Left lobe of liver (tissue), 2 donors: ENCODE results near the gene TACC2. TPM values are rescaled to one million over a fixed set of nuclear protein-coding genes. Genes with fewer than 3 reads are reported as not detected.

ENCODE experiments used
- ATAC-seq: fragments of 200-7000 bp; cut with Tn5 transposase; one replicate; pipeline ENCODE4 v1.9.1; 2020; ENCODE audit warnings: mild to moderate bottlenecking, moderate library complexity
- DNase-seq: peaks from one replicate; pipeline ENCODE4 v3.0.0-alpha.2; 2020; ENCODE audit warnings: low spot score
- total RNA-seq: library from RNA; stranded (reverse); gene quantifications from one replicate; pipeline ENCODE4 v1.2.1, GENCODE V29; 2021
- donor health status: DM: no; HTN: no; CAD: no; lungs with moderate emphysema.
- donor health status: DM: no; HTN: yes; CAD: no.

TACC2 gene
- total RNA-seq, 1 donor from 2014 or later: 21.5 TPM

- no peak for DNase-seq
- no peak for ATAC-seq
Measured at GRCh38 chr10:122113945-122114747, 125.2 kb downstream of the TACC2 start.

DNA sequence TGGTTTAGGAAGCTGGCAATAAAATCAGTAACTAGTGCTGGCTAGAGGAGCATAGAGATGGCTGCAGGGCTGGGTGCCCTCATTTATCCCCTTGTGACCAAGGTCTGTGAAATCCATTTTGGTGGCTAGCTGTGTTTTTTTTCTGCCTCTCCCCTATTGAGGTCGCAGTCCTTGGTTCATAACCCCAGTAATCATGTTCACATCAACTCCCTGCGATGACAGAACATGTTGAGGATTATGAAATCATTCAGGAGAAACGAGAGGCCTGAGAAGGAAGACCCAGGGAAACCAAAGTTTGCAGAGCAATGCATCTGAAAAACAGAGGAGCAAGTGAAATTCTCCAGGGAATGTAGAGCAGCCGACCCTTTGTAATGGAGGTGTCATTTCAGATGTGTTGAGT lies 126.9 kb downstream of the TACC2 start:
- ATAC-seq: no peak
- no peak for DNase-seq

DNA sequence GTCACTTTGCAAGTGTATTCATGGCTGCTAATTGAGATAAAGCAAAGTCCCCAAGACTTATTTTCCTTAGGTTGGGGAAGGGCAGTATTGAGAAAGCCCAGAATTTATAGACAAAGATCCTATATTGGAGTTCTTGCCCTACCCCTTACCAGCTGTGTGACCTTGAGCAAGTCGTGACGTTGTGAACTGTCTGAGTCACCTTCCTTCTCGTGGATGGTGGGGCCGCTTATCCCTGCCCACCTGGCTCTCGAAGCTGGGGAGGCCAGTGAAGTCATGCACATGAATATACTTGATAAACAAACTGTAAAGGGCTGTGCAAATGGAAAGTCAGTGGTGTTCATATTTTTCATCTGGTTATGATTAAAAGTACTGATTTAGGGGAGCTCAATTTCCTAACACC lies 127.4 kb downstream of the TACC2 start:
- DNase-seq: no peak
- no peak for ATAC-seq

DNA sequence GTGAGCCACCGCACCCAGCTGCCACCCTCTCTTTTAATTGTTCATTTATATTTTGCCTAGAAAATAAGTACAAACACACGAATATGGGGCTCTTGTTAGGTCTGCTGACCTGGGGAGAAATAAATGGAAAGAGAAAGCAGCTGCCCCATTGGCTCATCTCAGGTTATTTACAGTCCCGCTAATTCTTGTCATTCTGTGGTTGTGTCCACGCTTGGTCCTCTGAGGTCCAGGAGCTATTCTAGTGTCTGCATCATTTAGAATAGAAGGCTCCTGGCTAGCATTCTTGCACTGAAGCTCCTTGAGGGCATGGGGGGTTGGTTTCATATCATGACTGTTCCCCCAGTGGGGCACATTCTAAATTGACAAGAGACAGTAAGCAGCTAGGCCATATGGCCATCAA lies 128.5 kb downstream of the TACC2 start:
- no peak for DNase-seq
- ATAC-seq: no peak

DNA sequence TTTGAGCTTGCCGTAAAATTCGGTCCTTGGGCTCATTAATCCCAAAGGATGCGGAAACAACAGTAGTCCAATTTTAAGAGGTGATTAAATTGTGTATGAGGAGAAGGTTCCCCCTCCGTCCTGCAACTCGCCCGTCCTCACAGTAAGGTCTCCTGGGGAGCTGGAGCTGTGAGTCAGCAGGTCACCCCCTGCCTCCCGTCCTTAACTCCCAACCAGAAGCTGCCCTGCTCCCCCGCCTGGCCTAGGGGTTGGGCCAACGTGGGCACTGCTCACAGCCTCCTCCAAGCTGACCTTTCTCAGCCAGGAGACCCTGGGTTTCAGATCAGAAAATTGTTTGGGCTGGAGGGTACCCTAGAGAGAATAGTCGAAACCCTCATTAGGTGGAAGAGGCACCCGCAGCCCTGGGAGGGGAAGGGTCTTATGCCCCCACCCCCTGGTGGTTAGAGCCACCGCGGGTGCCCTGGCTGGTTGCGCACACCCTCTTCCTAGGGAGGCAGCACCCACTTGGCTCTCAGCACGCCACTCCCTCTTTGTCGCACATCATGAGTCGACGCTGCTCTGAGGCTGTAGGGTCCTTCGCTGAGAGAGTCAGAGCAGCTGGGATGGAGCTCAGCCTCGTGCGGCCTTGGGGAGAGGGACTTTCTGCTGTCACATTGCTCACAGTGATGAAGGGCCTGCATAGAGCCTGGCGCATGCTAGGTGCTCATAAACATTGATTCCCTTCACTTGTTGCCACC lies 131.2 kb downstream of the TACC2 start:
- ATAC-seq: no peak
- no peak for DNase-seq

GRCh38 chr10:122121059-122121458 lies 132.1 kb downstream of the TACC2 start:
- DNase-seq (no peak), ATAC-seq (peak; percentile 48)

GRCh38 chr10:122122493-122122892 lies 133.5 kb downstream of the TACC2 start:
- DNase-seq: no peak
- ATAC-seq: no peak

- no peak for ATAC-seq
- no peak for DNase-seq
Measured at GRCh38 chr10:122123186-122123585, 134.2 kb downstream of the TACC2 start.

DNA sequence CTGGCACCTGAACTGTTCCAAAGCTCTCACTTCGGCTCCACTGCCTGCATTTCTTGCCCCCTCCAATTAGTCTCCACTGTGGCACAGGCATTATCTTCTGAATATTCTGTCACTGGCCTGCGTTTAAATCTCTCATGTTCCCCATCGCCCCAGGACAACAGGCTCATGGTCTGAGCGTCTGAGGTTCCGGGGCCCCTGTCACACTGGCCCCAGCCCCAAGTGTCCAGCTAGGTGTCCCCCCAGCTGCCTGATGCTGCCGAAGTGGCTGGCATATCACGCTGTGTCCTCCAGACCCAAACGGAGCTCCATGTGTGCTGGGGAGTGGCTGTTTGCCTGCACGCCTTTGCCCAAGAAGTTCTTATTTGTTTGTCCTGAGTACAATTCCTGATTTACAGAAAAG lies 135.4 kb downstream of the TACC2 start:
- DNase-seq (no peak), ATAC-seq (no peak)

DNA sequence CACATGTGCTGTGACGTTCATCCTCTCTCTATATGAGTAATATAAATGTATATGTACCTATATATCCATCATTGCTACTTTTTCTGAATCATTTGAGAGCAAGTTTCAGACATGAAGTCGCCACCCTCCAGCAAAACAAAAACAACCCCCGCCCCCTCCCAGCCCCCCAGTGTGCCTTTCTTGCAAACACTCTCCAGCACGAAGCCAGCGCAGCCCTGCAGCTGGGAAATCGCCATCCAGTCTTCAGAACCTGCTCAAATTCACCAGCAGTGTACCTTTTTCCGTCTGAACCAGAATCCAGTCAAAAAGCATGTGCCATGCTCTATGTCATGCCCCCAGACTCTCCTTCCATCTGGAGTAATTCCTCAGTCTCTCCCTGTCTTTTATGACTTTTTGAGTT lies 135.8 kb downstream of the TACC2 start:
- DNase-seq (no peak), ATAC-seq (no peak)

DNA sequence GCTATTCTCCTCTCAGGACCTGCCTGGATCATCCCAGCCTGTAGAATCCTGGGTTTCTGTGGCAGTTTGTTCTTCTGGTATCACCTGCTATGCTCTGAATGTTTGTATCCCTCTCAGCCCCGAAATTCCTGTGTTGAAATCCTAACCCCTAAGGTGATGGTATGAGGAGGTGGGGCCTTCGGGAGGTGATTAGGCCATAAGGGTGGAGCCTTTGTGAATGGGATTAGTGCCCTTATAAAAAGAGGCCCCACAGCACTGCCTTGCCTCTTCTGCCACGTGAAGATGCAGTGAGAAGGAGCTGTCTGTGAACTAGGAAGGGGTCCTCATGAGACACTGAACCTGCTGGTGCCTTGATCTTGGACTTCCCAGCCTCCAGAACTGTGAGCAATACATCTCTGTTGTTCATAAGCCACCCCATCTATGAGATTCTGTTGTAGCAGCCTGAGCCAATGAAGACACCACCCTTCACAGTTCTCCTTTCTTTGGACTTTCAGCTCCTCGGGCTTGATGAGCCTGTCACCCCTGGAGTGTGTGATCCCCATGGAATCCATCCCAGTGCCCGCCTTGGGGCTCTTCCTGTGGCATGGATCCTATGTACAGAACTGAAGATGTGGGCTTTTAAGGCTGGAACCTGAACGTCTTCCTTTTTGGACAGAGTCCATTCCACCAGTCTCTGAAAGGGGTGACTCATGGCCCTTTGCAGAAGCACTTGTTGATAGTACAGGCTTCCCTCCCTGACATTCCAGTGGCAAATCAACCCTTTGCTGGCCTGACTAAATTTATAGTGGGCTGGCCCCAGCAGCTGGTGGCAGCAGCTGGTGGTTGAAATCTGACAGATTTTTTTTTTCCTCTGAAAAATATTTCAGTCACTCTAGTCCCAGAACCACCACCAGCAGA lies 138.0 kb downstream of the TACC2 start:
- ATAC-seq: no peak
- no peak for DNase-seq

DNA sequence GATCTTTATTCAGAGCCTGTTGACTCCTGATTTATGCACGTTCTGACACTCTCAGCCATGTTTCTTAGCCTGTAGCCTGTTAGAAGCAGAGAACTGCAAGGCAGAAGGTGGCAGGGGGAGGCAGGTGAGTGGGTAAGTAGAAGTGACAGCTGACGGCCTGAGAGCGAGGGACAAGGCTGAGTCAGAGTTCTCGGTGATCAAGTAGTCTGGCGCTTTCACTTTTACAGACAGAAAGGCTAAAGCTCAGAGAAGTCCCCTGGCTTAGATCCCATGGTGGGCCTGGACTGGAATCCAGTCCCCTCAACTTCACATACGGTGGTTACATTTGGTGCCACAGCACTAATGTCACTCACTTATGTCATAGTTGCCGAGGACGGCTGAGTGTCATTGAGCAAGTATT lies 139.0 kb downstream of the TACC2 start:
- DNase-seq (no peak), ATAC-seq (no peak)

DNA sequence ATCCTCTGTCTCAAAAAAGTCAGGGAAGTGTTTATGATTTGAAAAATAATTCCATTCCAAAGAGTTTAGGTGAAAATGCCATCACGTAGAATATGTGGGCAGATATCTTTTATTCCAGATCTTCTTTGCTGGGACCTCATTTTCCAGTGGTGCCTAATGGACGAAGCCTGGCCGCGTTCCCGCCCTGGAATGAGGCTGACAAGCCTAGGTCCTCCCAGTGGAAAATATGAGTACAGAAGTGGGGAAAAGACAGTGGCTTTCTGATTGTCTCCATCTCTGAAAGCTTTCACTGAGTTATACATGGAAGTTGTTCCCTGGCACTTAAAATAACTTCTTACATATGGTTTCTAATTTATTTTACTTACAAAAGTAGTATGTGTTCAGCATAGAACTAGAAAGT lies 139.4 kb downstream of the TACC2 start:
- DNase-seq: no peak
- ATAC-seq: peak; percentile 19

DNA sequence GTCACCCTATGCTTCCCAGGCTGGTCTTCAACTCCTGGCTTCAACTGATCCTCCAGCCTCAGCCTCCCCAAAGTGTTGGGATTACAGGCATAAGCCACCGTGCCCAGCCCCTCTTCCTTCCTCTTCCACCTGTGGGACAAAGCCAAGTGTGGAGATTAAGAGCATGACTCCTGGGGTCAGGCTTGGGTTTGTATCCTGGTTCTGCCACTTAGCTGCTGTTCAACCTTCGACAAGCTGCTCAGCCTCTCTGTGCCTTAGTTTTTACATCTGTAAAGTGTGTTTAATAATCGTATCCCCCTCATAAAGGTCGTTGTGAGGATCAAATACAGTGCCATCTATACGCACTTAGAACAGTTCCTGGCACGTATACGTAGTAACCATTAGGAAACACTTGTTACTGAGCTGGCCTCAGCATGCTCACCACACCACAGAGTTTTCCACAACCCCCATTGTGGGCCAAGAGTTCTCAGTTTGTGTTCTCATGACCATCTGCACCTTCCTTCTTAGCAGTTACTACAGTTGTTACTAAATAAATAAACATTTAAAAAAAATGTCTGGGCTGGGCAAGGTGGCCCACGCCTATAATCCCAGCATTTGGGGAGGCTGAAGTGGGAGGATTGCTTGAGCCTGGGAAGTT lies 141.6 kb downstream of the TACC2 start:
- DNase-seq: no peak
- ATAC-seq: no peak

DNA sequence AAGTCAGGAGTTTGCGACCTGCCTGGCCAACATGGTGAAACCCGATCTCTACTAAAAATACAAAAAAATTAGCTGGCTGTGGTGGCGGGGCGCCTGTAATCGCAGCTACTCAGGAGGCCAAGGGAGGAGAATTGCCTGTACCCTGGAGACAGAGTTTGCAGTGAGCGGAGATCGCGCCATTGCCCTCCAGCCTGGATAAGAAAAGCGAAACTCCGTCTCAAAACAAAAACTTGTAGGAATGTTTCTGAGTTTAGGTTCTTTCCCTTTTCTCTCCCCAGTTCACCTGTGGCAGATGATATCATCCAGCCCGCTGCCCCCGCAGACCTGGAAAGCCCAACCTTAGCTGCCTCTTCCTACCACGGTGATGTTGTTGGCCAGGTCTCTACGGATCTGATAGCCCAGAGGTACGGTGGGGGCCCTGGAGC lies 143.4 kb downstream of the TACC2 start:
- ATAC-seq (no peak), DNase-seq (no peak)

GRCh38 chr10:122132882-122133565 lies 144.1 kb downstream of the TACC2 start:
- ATAC-seq (no peak), DNase-seq (no peak)

DNA sequence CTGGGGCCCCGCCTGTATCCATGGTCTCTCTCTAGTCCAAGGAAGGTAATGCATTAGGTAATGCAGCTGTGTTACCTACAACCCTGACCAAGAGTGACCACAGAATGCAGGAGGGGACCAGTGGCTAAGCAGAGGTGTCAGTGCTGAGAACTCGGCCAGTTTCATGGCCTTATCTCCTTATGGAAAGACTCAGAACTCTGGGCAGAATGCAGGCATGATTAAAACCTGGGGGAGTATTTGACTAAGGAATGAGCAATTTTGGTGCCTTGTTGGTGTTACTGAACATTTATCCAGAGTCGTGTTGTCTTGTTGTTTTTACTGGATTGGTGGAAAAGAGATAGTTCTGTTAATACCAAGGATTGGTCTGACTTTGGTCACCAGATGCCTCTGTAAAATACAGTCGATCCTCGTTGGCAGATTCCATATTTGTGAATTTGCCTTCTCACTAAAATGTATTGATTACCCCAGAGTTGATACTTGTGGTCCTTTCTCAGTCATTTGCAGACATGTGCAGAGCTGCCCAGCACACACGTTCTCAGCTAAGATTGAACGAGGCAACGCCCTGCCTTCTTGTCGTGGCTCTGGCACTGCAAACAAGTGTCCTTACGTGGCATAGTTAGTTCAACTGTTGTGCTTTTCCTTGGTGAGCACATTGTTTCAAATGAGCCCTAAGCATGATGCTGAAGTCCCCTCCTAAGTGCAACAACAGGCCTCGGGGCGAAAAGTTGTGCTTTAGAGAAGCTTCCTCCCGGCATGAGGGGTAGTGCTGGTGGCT lies 146.5 kb downstream of the TACC2 start:
- ATAC-seq (no peak), DNase-seq (no peak)

DNA sequence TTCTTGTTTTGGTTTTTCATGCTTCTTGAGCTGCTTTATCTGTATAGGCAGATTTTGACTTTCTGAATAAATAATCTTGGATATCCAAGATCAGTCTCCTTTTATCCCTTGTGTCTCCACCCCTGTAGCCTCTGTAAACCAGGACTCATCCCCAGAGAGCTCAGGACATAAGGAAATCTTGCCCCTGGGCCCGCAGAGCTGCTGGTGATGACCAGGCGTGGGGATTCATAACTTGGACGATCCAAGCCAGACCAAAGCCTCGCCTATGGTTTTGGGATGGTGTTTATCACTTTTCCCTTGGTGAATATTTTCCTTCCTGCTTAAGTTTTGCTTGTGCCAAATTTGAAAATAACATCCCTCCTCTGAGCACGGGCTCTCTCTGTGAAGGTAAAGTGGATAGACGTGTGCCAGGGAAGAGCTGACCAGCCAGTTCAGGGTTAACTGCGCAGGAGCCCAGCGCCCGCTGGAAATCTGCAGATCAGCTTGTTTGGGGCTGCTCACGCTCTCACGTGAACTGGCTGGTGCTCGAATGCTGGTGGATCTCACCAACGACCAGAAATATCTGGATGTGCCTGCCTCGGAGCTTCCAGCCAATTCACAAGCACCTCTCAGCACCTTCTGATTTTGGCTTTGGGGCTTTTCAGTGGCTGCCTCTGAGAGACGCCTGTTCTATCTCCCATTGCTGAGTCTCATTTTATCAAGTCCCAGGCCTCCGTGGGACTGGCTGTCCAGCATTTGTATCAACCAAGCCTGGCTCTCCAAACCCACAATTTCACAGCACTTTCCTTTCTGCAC lies 150.1 kb downstream of the TACC2 start:
- DNase-seq (no peak), ATAC-seq (no peak)
